HCT116 (cell line): ENCODE measurements around the gene KTN1. TPM values are rescaled to one million over a fixed set of nuclear protein-coding genes. Genes with fewer than 3 reads are reported as not detected.

ENCODE experiments used
- ATAC-seq: fragments of 200-7000 bp; cut with Tn5 transposase; 2 replicates; pipeline ENCODE4 v1.9.1; 2020; ENCODE audit warnings: mild to moderate bottlenecking, moderate library complexity
- BruUV-seq: library from RNA; stranded (reverse); fragments of 400-500 nt; replicated peaks from 2 replicates; lab custom pipeline; 2021; lab: Mats Ljungman, UMichigan
- CTCF ChIA-PET: fragments of 300-600 bp; sonication (Branson Sonifier 250); formaldehyde crosslinking; loops from one replicate; lab custom pipeline; 2021; ENCODE audit warnings: antibody characterized with exemption; lab: Charles Lee
- POLR2A ChIA-PET: fragments of 300-600, 350-600 bp; sonication (Branson Sonifier 250); formaldehyde crosslinking; loops from one replicate; lab custom pipeline; 2021; ENCODE audit warnings: antibody characterized with exemption; lab: Charles Lee
- RAD21 ChIA-PET, 2 experiments: fragments of 300-600 bp; sonication (Branson Sonifier 250); formaldehyde crosslinking; loops; one replicate each; lab custom pipeline; 2023; ENCODE audit warnings: low total read pairs in 2 of 2; ENCODE audit not compliant: uncharacterized antibody in 2 of 2, unreplicated experiment in 2 of 2, low non-redundant PET in 1 of 2; lab: Charles Lee
- DNase-seq: peaks from one replicate; pipeline ENCODE4 v3.0.0-alpha.2; 2010; ENCODE audit warnings: low read depth, low spot score
- H2AFZ ChIP-seq: fragments of 200-600 bp; shearing (Covaris generic), sonication (generic); 2 replicates; pipeline ENCODE4 v1.6.1; 2017; ENCODE audit warnings: low read depth, mixed run types, mixed read lengths, antibody characterized with exemption, low read length; ENCODE audit not compliant: poor library complexity, severe bottlenecking
- H3K27ac ChIP-seq: 2 replicates; pipeline ENCODE4 v1.5.1; 2012; ENCODE audit warnings: low read depth, low read length
- H3K27me3 ChIP-seq: fragments of 200-600 bp; sonication (generic); 2 replicates; pipeline ENCODE4 v1.6.1; 2016; ENCODE audit warnings: mixed run types, low read length, mixed read lengths; ENCODE audit not compliant: insufficient read depth
- H3K36me3 ChIP-seq, 2 experiments: fragments of 200-500 bp in 1 of 2; fragments of 200-600 bp in 1 of 2; sonication (Bioruptor generic) in 1 of 2; sonication (generic) in 1 of 2; 2 replicates each; pipeline versions ENCODE4 v1.5.1 to v1.6.1; 2014 to 2016; ENCODE audit warnings: low read length in 2 of 2, inconsistent platforms in 1 of 2, mixed read lengths in 1 of 2, mixed run types in 1 of 2; ENCODE audit not compliant: insufficient read depth in 2 of 2, control insufficient read depth in 1 of 2
- H3K4me1 ChIP-seq, 2 experiments: fragments of 200-600 bp in 1 of 2; sonication (generic) in 1 of 2; 2 replicates each; pipeline versions ENCODE4 v1.5.1 to v1.6.1; 2012 to 2017; ENCODE audit warnings: low read length in 2 of 2, inconsistent platforms in 1 of 2, mild to moderate bottlenecking in 1 of 2, mixed read lengths in 1 of 2, mixed run types in 1 of 2, moderate library complexity in 1 of 2; ENCODE audit not compliant: insufficient read depth in 2 of 2, control insufficient read depth in 1 of 2
- H3K4me2 ChIP-seq: fragments of 200-600 bp; sonication (generic); 2 replicates; pipeline ENCODE4 v1.6.1; 2017; ENCODE audit warnings: mixed run types, low read length, mixed read lengths
- H3K4me3 ChIP-seq, 2 experiments: fragments of 200-600 bp in 1 of 2; sonication (generic) in 1 of 2; replicated peaks in 1 of 2; 2 replicates each; pipeline ENCODE4 v1.5.1; 2011 to 2016; ENCODE audit warnings: low read length in 2 of 2, control low read depth in 1 of 2, low read depth in 1 of 2, mild to moderate bottlenecking in 1 of 2, mixed read lengths in 1 of 2, mixed run types in 1 of 2
- H3K79me2 ChIP-seq: fragments of 200-600 bp; sonication (generic); 2 replicates; pipeline ENCODE4 v1.6.1; 2017; ENCODE audit warnings: mild to moderate bottlenecking, mixed run types, low read length, moderate library complexity, mixed read lengths; ENCODE audit not compliant: insufficient read depth
- H3K9ac ChIP-seq: fragments of 200-600 bp; sonication (generic); 2 replicates; pipeline ENCODE4 v1.6.1; 2016; ENCODE audit warnings: low read length, mixed read lengths
- H3K9me2 ChIP-seq: fragments of 200-600 bp; sonication (generic), shearing (Covaris generic); 2 replicates; pipeline ENCODE4 v1.6.1; 2017; ENCODE audit warnings: mixed run types, mild to moderate bottlenecking, moderate library complexity; ENCODE audit not compliant: insufficient read depth
- H3K9me3 ChIP-seq, 2 experiments: fragments of 200-500 bp in 1 of 2; fragments of 200-600 bp in 1 of 2; sonication (Bioruptor generic) in 1 of 2; sonication (generic) in 1 of 2; 2 replicates each; pipeline ENCODE4 v1.6.1; 2014 to 2017; ENCODE audit warnings: low read length in 2 of 2, mixed read lengths in 2 of 2, inconsistent platforms in 1 of 2, low read depth in 1 of 2, mild to moderate bottlenecking in 1 of 2, mixed run types in 1 of 2, moderate library complexity in 1 of 2; ENCODE audit not compliant: control insufficient read depth in 1 of 2, insufficient read depth in 1 of 2
- H4K20me1 ChIP-seq: fragments of 200-600 bp; sonication (generic), shearing (Covaris generic); 2 replicates; pipeline ENCODE4 v1.6.1; 2017; ENCODE audit warnings: mixed run types, mild to moderate bottlenecking, moderate library complexity; ENCODE audit not compliant: insufficient read depth
- ATF3 ChIP-seq: IDR thresholded peaks from 2 replicates; pipeline ENCODE4 v1.6.1; 2012
- CBX3 ChIP-seq: IDR thresholded peaks from 2 replicates; pipeline ENCODE4 v1.6.1; 2012; ENCODE audit warnings: low read depth
- ELF1 ChIP-seq: IDR thresholded peaks from 2 replicates; pipeline ENCODE4 v1.6.1; 2012; ENCODE audit warnings: low read depth, borderline replicate concordance
- EZH2 ChIP-seq: fragments of 200-600 bp; sonication (generic); IDR thresholded peaks from 2 replicates; pipeline ENCODE4 v1.6.1; 2017; ENCODE audit warnings: antibody characterized with exemption, mixed run types
- EZH2phosphoT487 ChIP-seq: fragments of 200-600 bp; IDR thresholded peaks from 2 replicates; pipeline ENCODE4 v1.6.1; 2018; ENCODE audit warnings: antibody characterized with exemption, borderline replicate concordance
- JUND ChIP-seq: IDR thresholded peaks from 2 replicates; pipeline ENCODE4 v1.6.1; 2012
- REST ChIP-seq: IDR thresholded peaks from 2 replicates; pipeline ENCODE4 v1.6.1; 2012; ENCODE audit warnings: low read depth
- SP1 ChIP-seq: IDR thresholded peaks from 2 replicates; pipeline ENCODE4 v1.6.1; 2012; ENCODE audit warnings: low read depth
- SRF ChIP-seq: IDR thresholded peaks from 2 replicates; pipeline ENCODE4 v1.6.1; 2012; ENCODE audit warnings: low read depth
- TCF7L2 ChIP-seq: IDR thresholded peaks from 2 replicates; pipeline ENCODE4 v1.7.0; 2011; ENCODE audit warnings: borderline replicate concordance, inconsistent platforms; ENCODE audit not compliant: insufficient read depth, insufficient read length; ENCODE audit errors: extremely low read depth
- YY1 ChIP-seq: IDR thresholded peaks from 2 replicates; pipeline ENCODE4 v1.6.1; 2011; ENCODE audit warnings: low read length, low read depth, moderate library complexity, mild to moderate bottlenecking; ENCODE audit not compliant: insufficient replicate concordance; ENCODE audit errors: extremely low read depth
- ZNF274 ChIP-seq: fragments of 200-500 bp; sonication (Bioruptor generic); IDR thresholded peaks from 2 replicates; pipeline ENCODE4 v1.6.1; 2014; ENCODE audit warnings: mild to moderate bottlenecking, low read depth, low read length, inconsistent platforms
- intact Hi-C: fragments of 100-400 bp; cut with micrococcal nuclease; formaldehyde crosslinking; loops from 2 replicates; pipeline ENCODE4 v1.10.0; 2022
- total RNA-seq: library from RNA; stranded (reverse); gene quantifications from one replicate; pipeline ENCODE4 v1.2.1, GENCODE V29; 2021; ENCODE audit not compliant: unreplicated experiment

The KTN1 gene
- total RNA-seq, 1 experiment from 2014 or later = 105 TPM

- no TSS peak for BruUV-seq
- Histone ChIP-seq H3K9ac (no peak overlapping the region), H3K4me2 (no peak overlapping the region), H3K4me1 (peaks cover 0 to 11% of the 10 kb centered on the region in 2 experiments; a peak in 2 of 4 replicates), H3K9me2 (no peaks in the 10 kb centered on the region), H3K79me2 (no peaks in the 10 kb centered on the region), H3K27me3 (no peaks in the 10 kb centered on the region), H4K20me1 (no peaks in the 10 kb centered on the region), H3K9me3 (no peaks in the 10 kb centered on the region), H3K27ac (no peak overlapping the region), H2AFZ (no peak overlapping the region), H3K36me3 (no peaks in the 10 kb centered on the region), H3K4me3 (no peak overlapping the region)
- DNase-seq (no peak), ATAC-seq (no peak)
- POLR2A ChIA-PET = no interaction called here
- CTCF ChIA-PET = interaction anchor here (1.3 to 3.5 kb wide), 3 partner anchors 10 to 744 kb away, joined by 3 to 15 read pairs (median 11); no protein-coding TSS in a partner anchor
- RAD21 ChIA-PET = no interaction called here
- TF ChIP-seq CBX3 (no peak), EZH2phosphoT487 (no peak), JUND (0 out of 2 replicates have a peak, but pooled peaks have one; percentile 7)
- intact Hi-C loops = no loop called here
Observed at GRCh38 chr14:55730592-55731310, 150.7 kb downstream of the KTN1 start.

GRCh38 chr14:55731311-55731872, 151.4 kb downstream of the KTN1 start:
- no peak overlapping the region for H3K4me2 ChIP-seq
- POLR2A ChIA-PET = no interaction called here
- ATAC-seq = no peak

More at GRCh38 chr14:55731311-55731872, 151.4 kb downstream of the KTN1 start:
- intact Hi-C loops = no loop called here
- ChIA-PET RAD21 (interaction anchor here (1.0 to 1.5 kb wide), 2 partner anchors 293 to 609 kb away, joined by 3 read pairs; no protein-coding TSS in a partner anchor), CTCF (interaction anchor here (0.6 to 3.5 kb wide), 5 partner anchors 10 to 743 kb away, joined by 3 to 15 read pairs (median 4); no protein-coding TSS in a partner anchor)
- TF ChIP-seq ZNF274 (no peak), YY1 (no peak), REST (no peak), ATF3 (no peak), SP1 (no peak), ELF1 (no peak), SRF (no peak), TCF7L2 (no peak), EZH2 (no peak)
- Histone ChIP-seq H3K79me2 (no peaks in the 10 kb centered on the region), H3K27ac (no peak overlapping the region), H3K9me3 (no peaks in the 10 kb centered on the region), H4K20me1 (no peaks in the 10 kb centered on the region), H3K9ac (no peak overlapping the region), H3K4me1 (peaks cover 0 to 11% of the 10 kb centered on the region in 2 experiments; a peak in 2 of 4 replicates), H3K9me2 (no peaks in the 10 kb centered on the region), H3K27me3 (no peaks in the 10 kb centered on the region), H3K36me3 (no peaks in the 10 kb centered on the region), H2AFZ (no peak overlapping the region), H3K4me3 (no peak overlapping the region)
- no peak for DNase-seq
- BruUV-seq = no TSS peak
